CD4-positive, CD25-positive, alpha-beta regulatory T cell (primary cell): Measurements from ENCODE around the gene ADSS2. TPM values are rescaled to one million over a fixed set of nuclear protein-coding genes. Genes with fewer than 3 reads are reported as not detected.
"Not testable (repeated sequence)": the region's sequence is repeated elsewhere in the genome, so short reads cannot be mapped to it uniquely, and the experiment has no call there.

Experiments used
- ATAC-seq, 2 donors: fragments of 150-1000 bp; cut with Tn5 transposase; one replicate each; pipeline ENCODE4 v1.10.0; 2021; ENCODE audit warnings: low read depth in 2 of 2, moderate number of reproducible peaks in 2 of 2, moderate library complexity in 1 of 2
- DNase-seq, 3 donors: peaks; one replicate each; pipeline versions ENCODE4 v3.0.0 to v3.0.0-alpha.2; 2012 to 2022; ENCODE audit warnings: mixed read lengths in 1 of 3
- H3K27ac ChIP-seq: one replicate; pipeline ENCODE4 v1.7.0; 2013; ENCODE audit warnings: mild to moderate bottlenecking, low read length; ENCODE audit not compliant: insufficient read depth, poor library complexity, severe bottlenecking
- H3K27me3 ChIP-seq: one replicate; pipeline ENCODE4 v1.7.0; 2013; ENCODE audit warnings: low read length; ENCODE audit not compliant: control insufficient read depth, insufficient read depth
- H3K36me3 ChIP-seq: one replicate; pipeline ENCODE4 v1.7.0; 2013; ENCODE audit warnings: mild to moderate bottlenecking, low read length, moderate library complexity; ENCODE audit not compliant: control insufficient read depth, insufficient read depth
- H3K4me1 ChIP-seq: 2 replicates; pipeline ENCODE4 v1.7.0; 2013; ENCODE audit warnings: mild to moderate bottlenecking, low read length; ENCODE audit not compliant: insufficient read depth, control insufficient read depth, poor library complexity, severe bottlenecking
- H3K4me3 ChIP-seq: one replicate; pipeline ENCODE4 v1.7.0; 2013; ENCODE audit warnings: low read depth, mild to moderate bottlenecking, low read length, moderate library complexity
- H3K9me3 ChIP-seq, 2 experiments: 1 replicate in 1 of 2; 2 replicates in 1 of 2; pipeline ENCODE4 v1.7.0; 2013; ENCODE audit warnings: low read length in 2 of 2, mild to moderate bottlenecking in 1 of 2, moderate library complexity in 1 of 2; ENCODE audit not compliant: control insufficient read depth in 2 of 2
- H3K27ac Mint-ChIP-seq, 3 donors: one replicate each; pipeline ENCODE4 v1.8.0; 2020 to 2022; ENCODE audit warnings: mild to moderate bottlenecking in 3 of 3, mixed read lengths in 3 of 3, moderate library complexity in 2 of 3
- H3K27me3 Mint-ChIP-seq: one replicate; pipeline ENCODE4 v1.8.0; 2022; ENCODE audit warnings: mild to moderate bottlenecking, mixed read lengths
- H3K36me3 Mint-ChIP-seq: one replicate; pipeline ENCODE4 v1.8.0; 2020; ENCODE audit warnings: mixed read lengths
- H3K4me1 Mint-ChIP-seq, 4 donors: one replicate each; pipeline ENCODE4 v1.8.0; 2020 to 2022; ENCODE audit warnings: mixed read lengths in 4 of 4, mild to moderate bottlenecking in 1 of 4
- H3K4me3 Mint-ChIP-seq, 4 donors: one replicate each; pipeline ENCODE4 v1.8.0; 2020 to 2022; ENCODE audit warnings: mild to moderate bottlenecking in 4 of 4, mixed read lengths in 4 of 4, moderate library complexity in 3 of 4
- H3K9me3 Mint-ChIP-seq, 7 donors: one replicate each; pipeline ENCODE4 v1.8.0; 2020 to 2022; ENCODE audit warnings: mixed read lengths in 7 of 7, mild to moderate bottlenecking in 3 of 7, moderate library complexity in 2 of 7
- polyA plus RNA-seq, 4 donors: library from polyadenylated mRNA; unstranded; fragments of 300-500 nt; fragmentation: Illumina TruSeq; gene quantifications; one replicate each; pipeline ENCODE4 v1.2.3, GENCODE V29; 2021
- total RNA-seq: library from RNA; stranded (reverse); gene quantifications from one replicate; pipeline ENCODE4 v1.2.3, GENCODE V29; 2022

ADSS2 gene
- total RNA-seq (53.4 TPM), polyA plus RNA-seq (10 to 100 TPM; 27.1 to 29.0 (median 28.0) TPM)

- Mint-ChIP-seq H3K36me3 (peaks cover 5% of the 10 kb centered on the region), H3K4me1 (peaks cover 29 to 54% (median 43%) of the 10 kb centered on the region in 4 donors), H3K27me3 (peaks cover 5% of the 10 kb centered on the region), H3K9me3 (peaks cover 0 to 1% (median 0%) of the 10 kb centered on the region in 7 donors), H3K27ac (peak within 1 kb of the TSS; percentile 96 to 100 (median 99)), H3K4me3 (peak within 1 kb of the TSS; percentile 91 to 98 (median 94))
- no peak for DNase-seq
- H3K9me3 ChIP-seq: no peaks in the 10 kb centered on the region
- ATAC-seq: no peak
- H3K27ac ChIP-seq: peak within 1 kb of the TSS; percentile 97
- H3K36me3 ChIP-seq: peaks cover 3% of the 10 kb centered on the region
- no peaks in the 10 kb centered on the region for H3K27me3 ChIP-seq
- peak within 1 kb of the TSS; percentile 93 for H3K4me3 ChIP-seq
- H3K4me1 ChIP-seq: peaks cover 50% of the 10 kb centered on the region
These were observed at the start of gene ADSS2 for GRCh38 chr1:244451539-244451950. Gene ADSS2, minus strand, starts transcription at chr1:244451909. Its CDS starts 92 bp downstream, at chr1:244451817.

GRCh38 chr1:244500515-244500914 lies 48.8 kb upstream of the ADSS2 start:
- not testable (repeated sequence) for H3K4me1 Mint-ChIP-seq, DNase-seq, ATAC-seq, H3K27ac ChIP-seq, H3K4me3 Mint-ChIP-seq, H3K9me3 ChIP-seq, H3K27me3 ChIP-seq, H3K36me3 Mint-ChIP-seq, H3K4me3 ChIP-seq, H3K4me1 ChIP-seq, H3K36me3 ChIP-seq, H3K27ac Mint-ChIP-seq, H3K9me3 Mint-ChIP-seq
- H3K27me3 Mint-ChIP-seq: peaks cover 13% of the 10 kb centered on the region

- not testable (repeated sequence) for H3K27ac ChIP-seq, H3K27me3 Mint-ChIP-seq, H3K36me3 Mint-ChIP-seq, H3K27me3 ChIP-seq, H3K9me3 Mint-ChIP-seq, DNase-seq, ATAC-seq, H3K27ac Mint-ChIP-seq, H3K4me1 Mint-ChIP-seq, H3K9me3 ChIP-seq, H3K4me3 Mint-ChIP-seq, H3K4me1 ChIP-seq, H3K36me3 ChIP-seq, H3K4me3 ChIP-seq
These were observed 47.8 kb upstream of the ADSS2 start for GRCh38 chr1:244499484-244499883.

- Mint-ChIP-seq H3K27me3 (peaks cover 10% of the 10 kb centered on the region), H3K4me3 (no peak overlapping the region), H3K27ac (no peak overlapping the region), H3K9me3 (peaks cover 0 to 10% (median 4%) of the 10 kb centered on the region in 7 donors), H3K4me1 (no peaks in the 10 kb centered on the region), H3K36me3 (no peaks in the 10 kb centered on the region)
- no peak for DNase-seq
- Histone ChIP-seq H3K27ac (no peak overlapping the region), H3K27me3 (no peaks in the 10 kb centered on the region), H3K4me1 (no peaks in the 10 kb centered on the region), H3K9me3 (no peaks in the 10 kb centered on the region), H3K36me3 (no peaks in the 10 kb centered on the region), H3K4me3 (no peak overlapping the region)
- no peak for ATAC-seq
These were observed 46.1 kb upstream of the ADSS2 start for GRCh38 chr1:244497805-244498204.

- H3K36me3 ChIP-seq: no peaks in the 10 kb centered on the region
- H3K4me3 ChIP-seq: no peak overlapping the region
- ATAC-seq (no peak), DNase-seq (no peak)
- H3K27ac Mint-ChIP-seq: no peak overlapping the region
- H3K27me3 Mint-ChIP-seq: peaks cover 10% of the 10 kb centered on the region
- H3K9me3 Mint-ChIP-seq: peaks cover 0 to 10% (median 4%) of the 10 kb centered on the region in 7 donors
- no peaks in the 10 kb centered on the region for H3K4me1 Mint-ChIP-seq
- H3K36me3 Mint-ChIP-seq: no peaks in the 10 kb centered on the region
- no peaks in the 10 kb centered on the region for H3K27me3 ChIP-seq
- no peaks in the 10 kb centered on the region for H3K9me3 ChIP-seq
- H3K4me1 ChIP-seq: no peaks in the 10 kb centered on the region
- H3K4me3 Mint-ChIP-seq: no peak overlapping the region
- H3K27ac ChIP-seq: no peak overlapping the region
These were observed 44.5 kb upstream of the ADSS2 start for GRCh38 chr1:244496186-244496585.

GRCh38 chr1:244494653-244495052 lies 42.9 kb upstream of the ADSS2 start:
- Histone ChIP-seq H3K27me3 (no peaks in the 10 kb centered on the region), H3K4me1 (no peaks in the 10 kb centered on the region), H3K36me3 (no peaks in the 10 kb centered on the region), H3K4me3 (no peak overlapping the region), H3K9me3 (no peaks in the 10 kb centered on the region), H3K27ac (no peak overlapping the region)
- Mint-ChIP-seq H3K4me1 (no peaks in the 10 kb centered on the region), H3K36me3 (no peaks in the 10 kb centered on the region), H3K27ac (no peak overlapping the region), H3K9me3 (peaks cover 0 to 4% (median 2%) of the 10 kb centered on the region in 7 donors), H3K4me3 (no peak overlapping the region), H3K27me3 (peaks cover 9% of the 10 kb centered on the region)
- ATAC-seq (no peak), DNase-seq (no peak)

- not testable (repeated sequence) for H3K27me3 Mint-ChIP-seq, H3K4me3 ChIP-seq, H3K27ac Mint-ChIP-seq, H3K9me3 Mint-ChIP-seq, ATAC-seq, H3K4me1 ChIP-seq, H3K36me3 Mint-ChIP-seq, H3K4me1 Mint-ChIP-seq, H3K4me3 Mint-ChIP-seq, H3K27ac ChIP-seq, H3K36me3 ChIP-seq, H3K9me3 ChIP-seq, H3K27me3 ChIP-seq, DNase-seq
These were observed 33.3 kb upstream of the ADSS2 start for GRCh38 chr1:244484971-244485370.

GRCh38 chr1:244473059-244473605 lies 21.4 kb upstream of the ADSS2 start:
- Mint-ChIP-seq H3K36me3 (no peaks in the 10 kb centered on the region), H3K9me3 (peaks cover 0 to 7% (median 0%) of the 10 kb centered on the region in 7 donors), H3K27ac (no peak overlapping the region), H3K4me3 (no peak overlapping the region), H3K4me1 (no peaks in the 10 kb centered on the region), H3K27me3 (no peaks in the 10 kb centered on the region)
- Histone ChIP-seq H3K27ac (no peak overlapping the region), H3K27me3 (no peaks in the 10 kb centered on the region), H3K4me3 (no peak overlapping the region), H3K4me1 (no peaks in the 10 kb centered on the region), H3K36me3 (no peaks in the 10 kb centered on the region), H3K9me3 (peaks cover 0 to 5% of the 10 kb centered on the region in 2 experiments)
- DNase-seq (no peak), ATAC-seq (no peak)
